Measurements from ENCODE around the gene GTF2H2C. TPM values are rescaled to one million over a fixed set of nuclear protein-coding genes. Genes with fewer than 3 reads are reported as not detected.
A peak's percentile ranks its signal among the peaks of the same experiment; 100 is the strongest.
"Not testable (repeated sequence)": the region's sequence is repeated elsewhere in the genome, so short reads cannot be mapped to it uniquely, and the experiment has no call there.

The GTF2H2C gene
- total RNA-seq, result 10 to 100 TPM in 3 of 4 donors, 1 to 10 TPM in 1; 5.6 to 77.2 (median 29.4) TPM

- H3K9me3 ChIP-seq; intact Hi-C loops (cut with DNase I; ENCODE audit: low total_unique reads); in situ Hi-C loops (cut with MboI; ENCODE audit: low pct_ligation_motif_present in 1 of 4, low pct_unique_long_range_greater_than_20kb in 1 of 4, low sequenced_read_pairs in 3 of 4); H3K27me3 ChIP-seq; H3K36me3 ChIP-seq; H3K4me1 ChIP-seq: not testable (repeated sequence)
- TF ChIP-seq CTCF (IDR thresholded peaks at IDR 0.05), result peak in 3 of 5 experiments; percentile 12 to 41 (median 15)
- peak in 1 of 3 donors; percentile 27 for TF ChIP-seq POLR2AphosphoS5 (IDR thresholded peaks at IDR 0.05)
- 0% methylated on average over 4 to 26 of the region's 40 CpGs for WGBS, 2 donors (ENCODE audit: low coverage in 1 of 2)
- peak; percentile 86 for DNase-seq
- Histone ChIP-seq H3K27ac (peak within 1 kb of the TSS; percentile 59 to 81 (median 76)), H3K4me3 (peak within 1 kb of the TSS; percentile 26 to 56 (median 30))
Measured at GRCh38 chr5:69559908-69560330, at the start of gene GTF2H2C. TSS of gene GTF2H2C (plus strand) at chr5:69560191. CDS start at chr5:69565133, 4,942 bp downstream.

GRCh38 chr5:69510694-69511093, 49.3 kb upstream of the GTF2H2C start:
- intact Hi-C loops (cut with DNase I; ENCODE audit: low total_unique reads), result no loop called here
- no peaks in the 10 kb centered on the region for H3K36me3 ChIP-seq
- no peak for TF ChIP-seq EP300 (IDR thresholded peaks at IDR 0.05; ENCODE audit: low read depth)
- no peak for TF ChIP-seq POLR2AphosphoS5 (IDR thresholded peaks at IDR 0.05)
- no peak for TF ChIP-seq POLR2A (IDR thresholded peaks at IDR 0.05)
- no peak for TF ChIP-seq CTCF (IDR thresholded peaks at IDR 0.05)

GRCh38 chr5:69512740-69513260, 47.2 kb upstream of the GTF2H2C start:
- Histone ChIP-seq H3K4me3 (no peak overlapping the region), H3K4me1 (peaks cover 0 to 12% (median 10%) of the 10 kb centered on the region in 4 donors), H3K27ac (no peak overlapping the region), H3K36me3 (no peaks in the 10 kb centered on the region), H3K27me3 (no peaks in the 10 kb centered on the region), H3K9me3 (no peaks in the 10 kb centered on the region)
- in situ Hi-C loops (cut with MboI; ENCODE audit: low pct_ligation_motif_present in 1 of 4, low pct_unique_long_range_greater_than_20kb in 1 of 4, low sequenced_read_pairs in 3 of 4) (no loop called here), intact Hi-C loops (cut with DNase I; ENCODE audit: low total_unique reads) (no loop called here)
- 92 to 96% methylated on average over 2 of the region's 2 CpGs for WGBS, 2 donors (ENCODE audit: low coverage in 1 of 2)
- TF ChIP-seq POLR2AphosphoS5 (IDR thresholded peaks at IDR 0.05) (no peak), EP300 (IDR thresholded peaks at IDR 0.05; ENCODE audit: low read depth) (no peak), POLR2A (IDR thresholded peaks at IDR 0.05) (no peak), CTCF (IDR thresholded peaks at IDR 0.05) (no peak)
- no peak for DNase-seq

More at GRCh38 chr5:69510694-69511093, 49.3 kb upstream of the GTF2H2C start:
- Histone ChIP-seq H3K9me3 (no peaks in the 10 kb centered on the region), H3K4me1 (no peaks in the 10 kb centered on the region), H3K27me3 (no peaks in the 10 kb centered on the region), H3K27ac (no peak overlapping the region), H3K4me3 (no peak overlapping the region)
- 81 to 83% methylated on average over 2 of the region's 2 CpGs for WGBS, 2 donors (ENCODE audit: low coverage in 1 of 2)
- DNase-seq, result no peak
- in situ Hi-C loops (cut with MboI; ENCODE audit: low pct_ligation_motif_present in 1 of 4, low pct_unique_long_range_greater_than_20kb in 1 of 4, low sequenced_read_pairs in 3 of 4), result no loop called here

- DNase-seq; in situ Hi-C loops (cut with MboI; ENCODE audit: low pct_ligation_motif_present in 1 of 4, low pct_unique_long_range_greater_than_20kb in 1 of 4, low sequenced_read_pairs in 3 of 4); H3K4me3 ChIP-seq; intact Hi-C loops (cut with DNase I; ENCODE audit: low total_unique reads); H3K9me3 ChIP-seq; H3K36me3 ChIP-seq; H3K27me3 ChIP-seq; H3K27ac ChIP-seq: not testable (repeated sequence)
- WGBS, 2 donors (ENCODE audit: low coverage in 1 of 2), result 95% methylated on average over 12 of the region's 30 CpGs; no CpG with 5 or more reads in 1 of the 2 donors
- H3K4me1 ChIP-seq, result peaks cover 0 to 39% (median 30%) of the 10 kb centered on the region in 4 donors
Measured at GRCh38 chr5:69515570-69515969, 44.4 kb upstream of the GTF2H2C start.

GRCh38 chr5:69516769-69517168, 43.2 kb upstream of the GTF2H2C start:
- Histone ChIP-seq H3K9me3 (no peaks in the 10 kb centered on the region), H3K27me3 (no peaks in the 10 kb centered on the region), H3K4me1 (peaks cover 3 to 49% (median 37%) of the 10 kb centered on the region in 4 donors), H3K4me3 (no peak overlapping the region), H3K27ac (peak overlapping the region; percentile 70 to 87 (median 80)), H3K36me3 (no peaks in the 10 kb centered on the region)
- intact Hi-C loops (cut with DNase I; ENCODE audit: low total_unique reads) (no loop called here), in situ Hi-C loops (cut with MboI; ENCODE audit: low pct_ligation_motif_present in 1 of 4, low pct_unique_long_range_greater_than_20kb in 1 of 4, low sequenced_read_pairs in 3 of 4) (no loop called here)
- TF ChIP-seq EP300 (IDR thresholded peaks at IDR 0.05; ENCODE audit: low read depth) (no peak), POLR2AphosphoS5 (IDR thresholded peaks at IDR 0.05) (no peak), CTCF (IDR thresholded peaks at IDR 0.05) (no peak), POLR2A (IDR thresholded peaks at IDR 0.05) (no peak)
- DNase-seq, result no peak
- 82 to 100% methylated on average over 1 of the region's 1 CpG for WGBS, 2 donors (ENCODE audit: low coverage in 1 of 2)

Measured in transverse colon (tissue), 4 donors.